Measurements from ENCODE around the gene PDE5A.
"Not testable (repeated sequence)": the region's sequence is repeated elsewhere in the genome, so short reads cannot be mapped to it uniquely, and the experiment has no call there.

The PDE5A gene

GRCh38 chr4:119643306-119644042 lies 14.9 kb upstream of the PDE5A start:
- no peak for DNase-seq

GRCh38 chr4:119641765-119642164 lies 13.2 kb upstream of the PDE5A start:
- DNase-seq = no peak

- DNase-seq = no peak
Measured at GRCh38 chr4:119638359-119638758, 9.8 kb upstream of the PDE5A start.

- not testable (repeated sequence) for DNase-seq
Measured at GRCh38 chr4:119636851-119637250, 8.2 kb upstream of the PDE5A start.

- no peak for DNase-seq
Measured at GRCh38 chr4:119632216-119632615, 3.6 kb upstream of the PDE5A start.

GRCh38 chr4:119629142-119629471 lies 503 bp upstream of the PDE5A start:
- no peak for DNase-seq

GRCh38 chr4:119627267-119628255 lies 1.0 kb downstream of the PDE5A start:
- DNase-seq = peak; percentile 15

GRCh38 chr4:119626943-119627266 lies 1.7 kb downstream of the PDE5A start:
- DNase-seq = no peak

- no peak for DNase-seq
Measured at GRCh38 chr4:119626420-119626819, 2.2 kb downstream of the PDE5A start.

- DNase-seq = no peak
Measured at GRCh38 chr4:119625761-119626160, 2.8 kb downstream of the PDE5A start.

GRCh38 chr4:119624356-119624755 lies 4.2 kb downstream of the PDE5A start:
- no peak for DNase-seq

GRCh38 chr4:119623025-119623424 lies 5.6 kb downstream of the PDE5A start:
- DNase-seq = no peak

- no peak for DNase-seq
Measured at GRCh38 chr4:119615068-119615719, 13.4 kb downstream of the PDE5A start.

GRCh38 chr4:119604266-119604665 lies 24.3 kb downstream of the PDE5A start:
- no peak for DNase-seq

- DNase-seq = no peak
Measured at GRCh38 chr4:119602366-119602765, 26.2 kb downstream of the PDE5A start.

- DNase-seq = no peak
Measured at GRCh38 chr4:119598521-119598920, 30.1 kb downstream of the PDE5A start.

- no peak for DNase-seq
Measured at GRCh38 chr4:119597377-119597776, 31.2 kb downstream of the PDE5A start.

- DNase-seq = no peak
Measured at GRCh38 chr4:119593698-119594097, 34.9 kb downstream of the PDE5A start.

- DNase-seq = no peak
Measured at GRCh38 chr4:119592830-119593229, 35.8 kb downstream of the PDE5A start.

GRCh38 chr4:119589165-119589564 lies 39.4 kb downstream of the PDE5A start:
- DNase-seq = no peak

GRCh38 chr4:119587796-119588195 lies 40.8 kb downstream of the PDE5A start:
- DNase-seq = no peak

- DNase-seq = no peak
Measured at GRCh38 chr4:119585771-119586170, 42.8 kb downstream of the PDE5A start.

- no peak for DNase-seq
Measured at GRCh38 chr4:119581190-119581873, 47.3 kb downstream of the PDE5A start.
